ENCODE data around the gene POU5F1.

DNA sequence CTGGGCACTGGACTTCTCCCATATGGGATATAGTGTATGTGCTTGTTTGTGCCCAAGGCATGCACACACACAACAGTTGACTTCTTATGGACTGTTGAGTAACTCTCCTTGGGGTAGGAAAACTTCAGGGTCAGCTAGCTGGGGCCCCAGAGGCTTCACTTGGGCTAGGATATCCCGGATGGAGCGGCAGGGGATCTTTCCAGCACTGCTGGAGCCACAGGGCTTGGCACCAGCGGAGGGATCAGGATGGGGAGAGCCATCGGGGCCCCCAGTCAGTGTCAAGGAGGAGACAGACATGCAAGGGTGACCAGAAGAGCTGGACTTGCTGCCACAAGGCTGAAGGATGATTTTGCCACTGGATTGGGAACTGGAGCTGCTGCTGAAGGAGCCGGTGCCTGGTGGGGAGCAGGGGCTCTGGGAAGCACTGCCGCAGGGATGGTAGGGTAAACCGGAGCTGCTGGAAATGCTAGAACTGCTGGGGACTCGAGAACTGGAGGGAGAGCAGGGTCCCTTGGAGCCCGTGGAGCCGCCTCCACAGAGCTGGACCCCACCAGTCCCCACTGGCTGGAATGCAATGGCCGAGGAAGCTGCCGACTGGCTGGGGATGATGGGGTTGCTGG, 54.4 kb downstream of the POU5F1 start:
- no peak for TF ChIP-seq POLR2A (IDR thresholded peaks at IDR 0.05)
- TF ChIP-seq, protein P1, sequence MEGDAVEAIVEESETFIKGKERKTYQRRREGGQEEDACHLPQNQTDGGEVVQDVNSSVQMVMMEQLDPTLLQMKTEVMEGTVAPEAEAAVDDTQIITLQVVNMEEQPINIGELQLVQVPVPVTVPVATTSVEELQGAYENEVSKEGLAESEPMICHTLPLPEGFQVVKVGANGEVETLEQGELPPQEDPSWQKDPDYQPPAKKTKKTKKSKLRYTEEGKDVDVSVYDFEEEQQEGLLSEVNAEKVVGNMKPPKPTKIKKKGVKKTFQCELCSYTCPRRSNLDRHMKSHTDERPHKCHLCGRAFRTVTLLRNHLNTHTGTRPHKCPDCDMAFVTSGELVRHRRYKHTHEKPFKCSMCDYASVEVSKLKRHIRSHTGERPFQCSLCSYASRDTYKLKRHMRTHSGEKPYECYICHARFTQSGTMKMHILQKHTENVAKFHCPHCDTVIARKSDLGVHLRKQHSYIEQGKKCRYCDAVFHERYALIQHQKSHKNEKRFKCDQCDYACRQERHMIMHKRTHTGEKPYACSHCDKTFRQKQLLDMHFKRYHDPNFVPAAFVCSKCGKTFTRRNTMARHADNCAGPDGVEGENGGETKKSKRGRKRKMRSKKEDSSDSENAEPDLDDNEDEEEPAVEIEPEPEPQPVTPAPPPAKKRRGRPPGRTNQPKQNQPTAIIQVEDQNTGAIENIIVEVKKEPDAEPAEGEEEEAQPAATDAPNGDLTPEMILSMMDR (IDR thresholded peaks at IDR 0.05): no peak
